ENCODE measurements around the gene WWC2. TPM values are rescaled to one million over a fixed set of nuclear protein-coding genes. Genes with fewer than 3 reads are reported as not detected.

WWC2 gene
- total RNA-seq, 4 donors from 2014 or later: 4.6 to 40.4 (median 9.5) TPM

DNA sequence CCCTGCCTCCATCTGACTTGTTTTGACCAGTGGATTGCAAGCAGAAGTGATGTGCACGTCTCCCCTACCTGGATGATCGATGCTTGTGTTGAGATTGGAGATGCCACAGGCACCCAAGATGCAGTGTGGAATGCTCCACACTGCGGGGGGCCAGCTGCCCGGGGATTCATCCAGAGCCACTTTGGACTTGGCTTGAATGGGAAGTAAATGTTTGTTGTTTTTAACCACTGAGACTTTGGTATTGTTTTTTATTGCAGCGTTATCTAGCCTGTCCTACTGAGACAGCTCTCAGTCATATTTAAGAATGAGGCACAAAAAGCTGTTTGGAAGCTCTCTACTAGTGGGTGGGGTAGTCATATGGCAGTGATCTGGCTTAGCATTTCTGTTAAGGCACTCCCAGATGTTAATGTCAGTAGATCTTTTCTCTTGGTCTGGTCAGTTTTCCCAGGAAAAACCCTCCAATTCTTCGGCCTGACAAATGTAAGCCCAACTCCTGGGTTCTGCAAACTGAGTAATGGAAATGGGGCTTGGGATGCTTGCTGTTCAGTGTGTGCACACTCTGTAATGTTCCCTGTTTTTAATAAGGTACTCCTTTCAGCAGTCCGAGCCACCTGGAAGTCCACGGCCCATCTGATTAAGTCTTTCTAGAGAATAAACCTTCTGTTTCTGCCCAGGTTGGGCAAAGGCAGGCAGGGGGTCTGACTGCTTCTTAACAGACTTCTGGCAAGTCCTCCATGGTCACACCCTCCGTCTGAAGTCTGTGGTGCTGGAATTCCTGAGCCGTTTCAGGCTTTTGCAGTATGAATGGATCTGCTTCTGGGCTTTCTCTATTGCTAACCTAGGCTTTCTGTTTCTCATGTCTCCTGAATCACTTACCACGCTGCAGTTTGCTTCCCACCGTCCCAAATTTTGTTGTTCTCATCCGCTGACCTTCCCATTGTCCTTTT, 74.8 kb downstream of the WWC2 start:
- Histone ChIP-seq H3K27ac (no peak overlapping the region), H3K4me3 (no peak overlapping the region), H3K4me1 (no peaks in the 10 kb centered on the region), H3K36me3 (no peaks in the 10 kb centered on the region), H3K9me3 (no peaks in the 10 kb centered on the region), H3K27me3 (no peaks in the 10 kb centered on the region)
- no peak for DNase-seq
- TF ChIP-seq, protein P1, sequence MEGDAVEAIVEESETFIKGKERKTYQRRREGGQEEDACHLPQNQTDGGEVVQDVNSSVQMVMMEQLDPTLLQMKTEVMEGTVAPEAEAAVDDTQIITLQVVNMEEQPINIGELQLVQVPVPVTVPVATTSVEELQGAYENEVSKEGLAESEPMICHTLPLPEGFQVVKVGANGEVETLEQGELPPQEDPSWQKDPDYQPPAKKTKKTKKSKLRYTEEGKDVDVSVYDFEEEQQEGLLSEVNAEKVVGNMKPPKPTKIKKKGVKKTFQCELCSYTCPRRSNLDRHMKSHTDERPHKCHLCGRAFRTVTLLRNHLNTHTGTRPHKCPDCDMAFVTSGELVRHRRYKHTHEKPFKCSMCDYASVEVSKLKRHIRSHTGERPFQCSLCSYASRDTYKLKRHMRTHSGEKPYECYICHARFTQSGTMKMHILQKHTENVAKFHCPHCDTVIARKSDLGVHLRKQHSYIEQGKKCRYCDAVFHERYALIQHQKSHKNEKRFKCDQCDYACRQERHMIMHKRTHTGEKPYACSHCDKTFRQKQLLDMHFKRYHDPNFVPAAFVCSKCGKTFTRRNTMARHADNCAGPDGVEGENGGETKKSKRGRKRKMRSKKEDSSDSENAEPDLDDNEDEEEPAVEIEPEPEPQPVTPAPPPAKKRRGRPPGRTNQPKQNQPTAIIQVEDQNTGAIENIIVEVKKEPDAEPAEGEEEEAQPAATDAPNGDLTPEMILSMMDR (IDR thresholded peaks at IDR 0.05): no peak
- no peak for TF ChIP-seq POLR2A (IDR thresholded peaks at IDR 0.05)

GRCh38 chr4:183175631-183176232, 76.7 kb downstream of the WWC2 start:
- DNase-seq: no peak

GRCh38 chr4:183177001-183177400, 77.9 kb downstream of the WWC2 start:
- H3K27me3 ChIP-seq: no peaks in the 10 kb centered on the region
- no peaks in the 10 kb centered on the region for H3K36me3 ChIP-seq
- no peaks in the 10 kb centered on the region for H3K4me1 ChIP-seq
- H3K27ac ChIP-seq: no peak overlapping the region
- no peak for TF ChIP-seq POLR2A (IDR thresholded peaks at IDR 0.05)
- TF ChIP-seq, protein P1 (IDR thresholded peaks at IDR 0.05): no peak
- H3K9me3 ChIP-seq: no peaks in the 10 kb centered on the region
- no peak for DNase-seq
- no peak overlapping the region for H3K4me3 ChIP-seq

More at GRCh38 chr4:183175631-183176232, 76.7 kb downstream of the WWC2 start:
- H3K4me3 ChIP-seq: no peak overlapping the region
- H3K9me3 ChIP-seq: no peaks in the 10 kb centered on the region
- no peak overlapping the region for H3K27ac ChIP-seq
- H3K36me3 ChIP-seq: no peaks in the 10 kb centered on the region
- H3K27me3 ChIP-seq: no peaks in the 10 kb centered on the region
- H3K4me1 ChIP-seq: no peaks in the 10 kb centered on the region
- TF ChIP-seq, protein P1 (IDR thresholded peaks at IDR 0.05): no peak
- no peak for TF ChIP-seq POLR2A (IDR thresholded peaks at IDR 0.05)

GRCh38 chr4:183178201-183178600, 79.1 kb downstream of the WWC2 start:
- Histone ChIP-seq H3K27ac (no peak overlapping the region), H3K27me3 (no peaks in the 10 kb centered on the region), H3K4me3 (no peak overlapping the region), H3K4me1 (no peaks in the 10 kb centered on the region), H3K9me3 (no peaks in the 10 kb centered on the region), H3K36me3 (no peaks in the 10 kb centered on the region)
- TF ChIP-seq, protein P1 (IDR thresholded peaks at IDR 0.05): no peak
- TF ChIP-seq POLR2A (IDR thresholded peaks at IDR 0.05): no peak
- no peak for DNase-seq

GRCh38 chr4:183180096-183180495, 81.0 kb downstream of the WWC2 start:
- TF ChIP-seq POLR2A (IDR thresholded peaks at IDR 0.05): no peak
- TF ChIP-seq, protein P1 (IDR thresholded peaks at IDR 0.05): no peak
- DNase-seq: no peak
- H3K27ac ChIP-seq: no peak overlapping the region

More at GRCh38 chr4:183180096-183180495, 81.0 kb downstream of the WWC2 start:
- H3K36me3 ChIP-seq: no peaks in the 10 kb centered on the region
- H3K27me3 ChIP-seq: no peaks in the 10 kb centered on the region
- H3K4me1 ChIP-seq: no peaks in the 10 kb centered on the region
- no peak overlapping the region for H3K4me3 ChIP-seq
- H3K9me3 ChIP-seq: no peaks in the 10 kb centered on the region

Data from Peyer's patch (tissue), 4 donors.